ENCODE results near the gene TRPV4.

TRPV4 gene

DNA sequence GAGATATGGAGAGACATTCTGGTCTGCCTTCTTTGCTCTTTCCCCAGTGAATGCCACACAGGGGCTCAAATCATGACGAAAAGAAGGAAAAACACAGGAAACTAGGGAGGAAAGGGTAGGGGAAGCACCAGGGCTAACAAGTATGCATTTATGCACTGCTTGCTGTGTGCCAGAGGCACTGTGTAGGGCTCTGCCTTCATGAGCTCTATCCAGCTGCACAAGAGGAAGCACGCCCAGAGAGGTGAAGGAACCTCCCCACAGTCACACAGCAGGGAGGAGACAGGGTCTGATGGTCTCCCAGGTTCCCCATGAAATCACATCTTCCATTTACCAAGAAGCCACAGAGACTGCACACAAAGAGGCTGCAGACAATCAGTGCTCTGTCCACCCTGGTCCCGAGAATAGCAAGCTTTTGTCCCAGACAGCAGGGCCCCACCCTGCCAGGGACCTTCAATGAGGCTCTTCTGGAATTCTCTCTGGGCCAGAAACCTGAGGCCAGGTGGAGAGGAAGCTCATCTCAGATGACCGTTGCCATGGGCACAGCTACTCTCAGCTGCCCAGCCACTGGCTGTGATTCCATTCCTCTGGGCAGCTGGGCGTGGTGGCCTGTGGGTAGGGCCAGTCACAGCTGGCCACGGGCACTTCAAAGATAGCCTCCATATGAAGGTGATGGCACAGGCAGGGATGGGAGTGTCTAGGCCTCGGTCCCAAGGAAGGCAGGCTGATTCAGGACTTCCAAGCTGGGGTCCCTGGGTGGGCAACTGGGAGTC, 7.3 kb upstream of the TRPV4 start:
- Histone ChIP-seq H2AFZ (ENCODE audit: low read length, unreplicated experiment) (no peak overlapping the region), H3K27ac (ENCODE audit: low read depth, low read length) (no peak overlapping the region), H3K79me2 (ENCODE audit: control insufficient read depth, insufficient read depth, low read length, unreplicated experiment) (no peaks in the 10 kb centered on the region), H3K27me3 (ENCODE audit: insufficient read depth, low read length) (no peaks in the 10 kb centered on the region), H3K4me3 (ENCODE audit: low read depth, low read length) (no peak overlapping the region), H3K4me1 (ENCODE audit: control insufficient read depth, insufficient read depth, low read length, unreplicated experiment) (peaks cover 15% of the 10 kb centered on the region), H3K36me3 (ENCODE audit: insufficient read depth, low read length) (no peaks in the 10 kb centered on the region)

DNA sequence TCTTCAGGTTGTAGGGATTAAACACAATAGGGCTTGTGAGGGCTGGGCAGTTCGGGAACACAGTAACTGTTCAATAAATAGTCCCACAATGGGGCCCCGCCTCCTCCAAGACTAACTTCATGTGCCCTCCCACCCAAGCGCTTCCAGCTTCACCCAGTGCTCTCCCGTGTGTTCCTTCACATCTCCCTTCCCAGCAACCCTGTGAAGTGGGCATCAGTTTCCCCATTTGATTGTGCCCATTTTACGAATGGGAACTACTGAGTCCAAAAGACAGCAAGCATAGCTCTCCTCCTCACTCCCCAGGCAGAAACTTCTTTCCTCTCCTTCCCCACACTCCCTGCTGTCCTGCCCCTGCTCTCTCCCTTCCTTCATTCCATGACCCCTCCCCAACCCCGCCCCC, 6.2 kb upstream of the TRPV4 start:
- H3K4me3 ChIP-seq (ENCODE audit: low read depth, low read length) = no peak overlapping the region
- peaks cover 15% of the 10 kb centered on the region for H3K4me1 ChIP-seq (ENCODE audit: control insufficient read depth, insufficient read depth, low read length, unreplicated experiment)
- H3K27ac ChIP-seq (ENCODE audit: low read depth, low read length) = no peak overlapping the region
- no peaks in the 10 kb centered on the region for H3K36me3 ChIP-seq (ENCODE audit: insufficient read depth, low read length)
- no peak overlapping the region for H2AFZ ChIP-seq (ENCODE audit: low read length, unreplicated experiment)
- no peaks in the 10 kb centered on the region for H3K27me3 ChIP-seq (ENCODE audit: insufficient read depth, low read length)
- no peaks in the 10 kb centered on the region for H3K79me2 ChIP-seq (ENCODE audit: control insufficient read depth, insufficient read depth, low read length, unreplicated experiment)

DNA sequence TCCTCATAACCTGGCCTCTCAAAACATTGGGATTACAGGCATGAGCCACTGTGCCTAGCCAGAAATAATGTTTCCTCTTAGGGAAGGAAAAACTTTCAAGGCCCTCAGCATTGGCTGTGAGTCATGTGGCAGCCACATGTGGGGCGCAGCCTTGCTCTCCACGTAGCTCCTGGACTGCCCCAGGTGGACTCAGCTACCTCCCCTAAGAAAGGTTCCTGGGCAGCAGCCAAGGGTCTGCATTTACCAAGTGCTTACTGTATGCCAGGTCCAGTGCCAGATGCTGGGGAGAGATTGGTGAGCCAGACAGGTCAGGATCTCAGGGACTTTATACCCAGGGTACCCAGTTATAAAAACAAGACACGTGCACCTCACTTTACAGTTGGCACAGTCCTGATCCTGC, 3.7 kb upstream of the TRPV4 start:
- Histone ChIP-seq H3K4me3 (ENCODE audit: low read depth, low read length) (no peak overlapping the region), H3K36me3 (ENCODE audit: insufficient read depth, low read length) (no peaks in the 10 kb centered on the region), H3K27ac (ENCODE audit: low read depth, low read length) (peak overlapping the region; percentile 90; the same call in 1 of the 2 replicates), H3K79me2 (ENCODE audit: control insufficient read depth, insufficient read depth, low read length, unreplicated experiment) (no peaks in the 10 kb centered on the region), H3K4me1 (ENCODE audit: control insufficient read depth, insufficient read depth, low read length, unreplicated experiment) (peaks cover 15% of the 10 kb centered on the region), H3K27me3 (ENCODE audit: insufficient read depth, low read length) (peaks cover 15% of the 10 kb centered on the region), H2AFZ (ENCODE audit: low read length, unreplicated experiment) (no peak overlapping the region)

DNA sequence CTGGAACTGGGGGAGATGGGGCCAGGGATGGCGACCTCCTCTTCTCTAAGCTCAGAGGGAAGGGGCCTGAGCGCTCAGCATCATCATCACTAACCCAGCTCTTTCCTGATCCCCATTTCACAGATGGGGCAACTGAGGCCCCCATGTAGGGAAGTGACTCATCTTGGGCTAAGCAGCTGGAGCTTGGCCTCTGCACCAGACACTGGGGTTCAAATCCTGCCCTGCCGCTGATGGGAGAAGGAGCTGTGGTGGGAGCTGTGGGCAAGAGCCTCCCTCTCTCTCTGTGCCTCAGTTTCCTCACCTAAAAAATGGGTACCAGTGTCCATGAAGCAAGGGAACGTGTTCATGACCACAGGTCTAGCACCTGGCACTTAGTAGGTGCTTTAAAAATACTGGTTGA, 2.6 kb upstream of the TRPV4 start:
- Histone ChIP-seq H3K27ac (ENCODE audit: low read depth, low read length) (no peak overlapping the region), H3K27me3 (ENCODE audit: insufficient read depth, low read length) (peaks cover 18% of the 10 kb centered on the region), H3K36me3 (ENCODE audit: insufficient read depth, low read length) (no peaks in the 10 kb centered on the region), H3K4me1 (ENCODE audit: control insufficient read depth, insufficient read depth, low read length, unreplicated experiment) (peaks cover 15% of the 10 kb centered on the region), H2AFZ (ENCODE audit: low read length, unreplicated experiment) (no peak overlapping the region), H3K79me2 (ENCODE audit: control insufficient read depth, insufficient read depth, low read length, unreplicated experiment) (no peaks in the 10 kb centered on the region), H3K4me3 (ENCODE audit: low read depth, low read length) (no peak overlapping the region)

DNA sequence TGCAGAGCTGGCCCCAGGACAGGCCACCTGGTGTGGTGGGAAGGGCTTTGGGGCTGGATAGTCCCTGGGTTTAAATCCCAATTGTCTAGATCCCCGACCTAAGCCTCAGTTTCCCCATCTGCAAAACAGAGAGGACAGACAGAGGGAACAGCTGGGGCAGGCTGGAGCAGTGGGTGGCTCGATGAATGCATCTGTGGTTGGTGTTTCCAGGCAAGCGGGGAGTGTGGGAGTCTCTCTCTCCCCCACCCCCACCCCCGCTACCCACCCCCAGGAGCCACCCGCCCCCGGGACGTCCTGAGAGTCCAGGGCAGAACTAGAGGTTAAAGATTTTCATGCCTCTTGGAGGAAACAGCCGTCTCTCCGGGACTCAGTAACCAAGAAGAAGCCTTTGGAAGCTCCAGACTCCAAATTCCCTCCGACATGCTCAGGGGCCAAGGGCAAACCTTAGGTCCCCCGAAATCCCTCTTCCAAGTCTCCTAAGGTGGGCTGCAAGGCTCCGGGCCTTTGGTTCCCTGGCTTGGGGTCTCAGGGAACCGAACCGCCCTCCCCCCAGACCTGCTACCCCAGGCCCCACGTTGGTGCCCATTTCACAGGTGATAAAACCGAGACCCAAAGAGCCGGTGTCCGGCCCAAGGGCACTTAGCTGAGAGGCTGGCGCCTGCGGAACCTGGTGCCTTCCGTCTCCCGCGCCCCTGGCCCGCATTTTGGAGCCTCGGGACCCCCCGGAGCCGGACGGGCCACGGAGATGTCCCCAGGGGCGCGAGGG, 474 bp downstream of the TRPV4 start:
- Histone ChIP-seq H3K4me3 (ENCODE audit: low read depth, low read length) (peak overlapping the region; percentile 76), H3K79me2 (ENCODE audit: control insufficient read depth, insufficient read depth, low read length, unreplicated experiment) (no peaks in the 10 kb centered on the region), H3K36me3 (ENCODE audit: insufficient read depth, low read length) (no peaks in the 10 kb centered on the region), H3K27ac (ENCODE audit: low read depth, low read length) (no peak overlapping the region), H3K27me3 (ENCODE audit: insufficient read depth, low read length) (peaks cover 18% of the 10 kb centered on the region), H3K4me1 (ENCODE audit: control insufficient read depth, insufficient read depth, low read length, unreplicated experiment) (peaks cover 8% of the 10 kb centered on the region), H2AFZ (ENCODE audit: low read length, unreplicated experiment) (no peak overlapping the region)

DNA sequence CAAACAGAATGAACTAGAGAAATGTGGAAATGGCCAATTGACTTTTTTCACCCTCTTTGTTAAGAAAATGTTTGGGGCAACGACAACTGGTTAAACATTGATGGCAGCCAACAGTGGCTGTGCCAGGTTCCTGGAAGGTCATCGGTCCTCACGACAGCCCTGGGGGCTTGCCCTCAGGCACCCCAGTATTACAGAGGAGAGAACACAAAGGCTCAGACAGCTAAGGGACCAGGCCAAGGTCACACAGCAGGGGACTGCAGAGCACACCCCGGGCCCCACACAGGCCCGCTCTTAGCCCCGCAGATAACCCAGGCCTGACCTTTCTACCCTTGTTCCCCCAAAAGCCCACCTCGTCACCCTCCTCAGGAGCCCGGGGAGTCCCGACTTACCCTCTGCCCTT, 1.3 kb downstream of the TRPV4 start:
- H3K4me3 ChIP-seq (ENCODE audit: low read depth, low read length) = no peak overlapping the region
- H3K36me3 ChIP-seq (ENCODE audit: insufficient read depth, low read length) = no peaks in the 10 kb centered on the region
- H3K79me2 ChIP-seq (ENCODE audit: control insufficient read depth, insufficient read depth, low read length, unreplicated experiment) = no peaks in the 10 kb centered on the region
- peaks cover 18% of the 10 kb centered on the region for H3K27me3 ChIP-seq (ENCODE audit: insufficient read depth, low read length)
- no peak overlapping the region for H2AFZ ChIP-seq (ENCODE audit: low read length, unreplicated experiment)
- peaks cover under 1% of the 10 kb centered on the region for H3K4me1 ChIP-seq (ENCODE audit: control insufficient read depth, insufficient read depth, low read length, unreplicated experiment)
- no peak overlapping the region for H3K27ac ChIP-seq (ENCODE audit: low read depth, low read length)

DNA sequence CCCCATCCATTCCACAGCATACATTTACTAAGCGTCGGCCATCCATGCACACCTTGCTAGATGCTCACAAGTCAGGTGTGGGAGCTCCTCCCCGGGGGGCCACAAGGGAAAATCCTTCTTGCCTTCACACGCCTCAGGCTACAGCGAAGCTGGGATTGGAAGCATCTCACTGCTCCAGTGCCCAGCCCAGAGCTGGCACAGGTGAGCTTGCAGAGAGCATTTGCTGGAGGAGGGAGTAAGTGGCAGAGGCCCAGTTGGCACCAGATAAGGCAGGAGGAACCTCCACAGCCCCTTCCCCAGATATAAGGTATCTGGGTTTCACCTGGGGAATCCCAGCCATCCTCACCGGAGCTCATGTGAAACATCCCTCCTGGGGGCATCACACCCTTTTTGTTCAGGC, 1.8 kb downstream of the TRPV4 start:
- Histone ChIP-seq H3K27me3 (ENCODE audit: insufficient read depth, low read length) (peaks cover 18% of the 10 kb centered on the region), H3K4me1 (ENCODE audit: control insufficient read depth, insufficient read depth, low read length, unreplicated experiment) (no peaks in the 10 kb centered on the region), H3K27ac (ENCODE audit: low read depth, low read length) (no peak overlapping the region), H2AFZ (ENCODE audit: low read length, unreplicated experiment) (no peak overlapping the region), H3K4me3 (ENCODE audit: low read depth, low read length) (no peak overlapping the region), H3K36me3 (ENCODE audit: insufficient read depth, low read length) (no peaks in the 10 kb centered on the region), H3K79me2 (ENCODE audit: control insufficient read depth, insufficient read depth, low read length, unreplicated experiment) (no peaks in the 10 kb centered on the region)

DNA sequence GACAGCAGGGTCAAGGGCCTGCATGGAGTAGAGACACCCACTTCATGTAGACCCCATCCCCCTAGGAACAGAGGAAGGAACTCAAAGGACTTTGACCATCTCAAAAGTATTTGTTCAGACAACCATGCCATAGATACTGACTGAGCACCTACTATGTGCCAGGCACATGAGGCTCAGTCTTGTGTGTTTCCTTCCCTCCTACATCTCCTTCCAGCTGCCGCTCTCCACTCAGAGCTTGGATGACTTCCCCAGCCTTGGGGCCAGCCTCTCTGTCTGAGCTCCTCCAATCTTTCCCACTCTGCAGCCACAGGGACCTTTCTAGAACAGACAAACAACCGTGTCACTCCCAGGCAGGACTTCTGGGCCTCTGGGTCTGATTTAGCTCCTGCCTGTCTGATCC, 2.5 kb downstream of the TRPV4 start:
- no peak overlapping the region for H3K27ac ChIP-seq (ENCODE audit: low read depth, low read length)
- H3K4me3 ChIP-seq (ENCODE audit: low read depth, low read length) = no peak overlapping the region
- peaks cover 18% of the 10 kb centered on the region for H3K27me3 ChIP-seq (ENCODE audit: insufficient read depth, low read length)
- H3K4me1 ChIP-seq (ENCODE audit: control insufficient read depth, insufficient read depth, low read length, unreplicated experiment) = no peaks in the 10 kb centered on the region
- no peaks in the 10 kb centered on the region for H3K36me3 ChIP-seq (ENCODE audit: insufficient read depth, low read length)
- H2AFZ ChIP-seq (ENCODE audit: low read length, unreplicated experiment) = no peak overlapping the region
- no peaks in the 10 kb centered on the region for H3K79me2 ChIP-seq (ENCODE audit: control insufficient read depth, insufficient read depth, low read length, unreplicated experiment)

DNA sequence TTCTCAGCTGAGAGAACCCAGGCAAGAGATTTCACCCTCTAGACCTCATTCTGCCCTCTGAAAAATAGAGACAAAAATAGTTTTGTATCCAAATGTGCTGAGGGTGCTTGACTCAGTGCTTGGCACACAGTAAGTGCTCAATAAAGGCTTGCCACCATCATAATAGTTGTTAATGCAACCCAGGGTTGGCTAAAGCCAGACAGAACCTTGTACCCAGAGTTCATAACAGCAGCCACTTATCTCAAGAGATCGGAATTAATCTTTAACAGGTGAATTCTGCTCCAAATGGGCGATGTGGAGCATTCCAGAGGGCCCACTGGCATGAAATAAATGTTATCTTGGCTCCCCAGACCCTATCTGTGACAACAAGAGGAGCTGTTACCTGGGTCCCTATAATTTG, 2.9 kb downstream of the TRPV4 start:
- H2AFZ ChIP-seq (ENCODE audit: low read length, unreplicated experiment) = no peak overlapping the region
- no peak overlapping the region for H3K4me3 ChIP-seq (ENCODE audit: low read depth, low read length)
- no peaks in the 10 kb centered on the region for H3K4me1 ChIP-seq (ENCODE audit: control insufficient read depth, insufficient read depth, low read length, unreplicated experiment)
- H3K36me3 ChIP-seq (ENCODE audit: insufficient read depth, low read length) = no peaks in the 10 kb centered on the region
- no peaks in the 10 kb centered on the region for H3K79me2 ChIP-seq (ENCODE audit: control insufficient read depth, insufficient read depth, low read length, unreplicated experiment)
- H3K27ac ChIP-seq (ENCODE audit: low read depth, low read length) = no peak overlapping the region
- peaks cover 18% of the 10 kb centered on the region for H3K27me3 ChIP-seq (ENCODE audit: insufficient read depth, low read length)

DNA sequence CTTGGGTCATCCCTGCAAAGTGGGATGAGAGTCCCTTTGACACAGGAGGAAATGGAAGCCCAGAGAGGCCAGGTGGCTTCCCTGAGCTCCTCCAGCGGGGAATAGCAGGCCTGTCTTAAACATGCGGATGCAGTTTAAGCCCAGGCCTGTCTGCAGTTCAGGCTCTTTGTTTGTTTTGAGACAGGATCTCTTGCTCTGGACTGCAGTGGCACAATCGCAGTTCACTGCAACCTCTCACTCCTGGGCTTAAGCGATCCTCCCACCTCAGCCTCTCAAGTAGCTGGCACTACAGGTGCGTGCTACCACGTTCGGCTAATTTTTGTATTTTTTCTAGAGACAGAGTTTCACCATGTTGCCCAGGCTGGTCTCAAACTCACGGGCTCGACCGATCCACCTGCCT, 3.5 kb downstream of the TRPV4 start:
- H3K27ac ChIP-seq (ENCODE audit: low read depth, low read length) = no peak overlapping the region
- H3K27me3 ChIP-seq (ENCODE audit: insufficient read depth, low read length) = peaks cover 18% of the 10 kb centered on the region
- no peaks in the 10 kb centered on the region for H3K79me2 ChIP-seq (ENCODE audit: control insufficient read depth, insufficient read depth, low read length, unreplicated experiment)

More for the DNA sequence above, 3.5 kb downstream of the TRPV4 start:
- no peak overlapping the region for H2AFZ ChIP-seq (ENCODE audit: low read length, unreplicated experiment)
- H3K4me3 ChIP-seq (ENCODE audit: low read depth, low read length) = no peak overlapping the region
- H3K4me1 ChIP-seq (ENCODE audit: control insufficient read depth, insufficient read depth, low read length, unreplicated experiment) = no peaks in the 10 kb centered on the region
- H3K36me3 ChIP-seq (ENCODE audit: insufficient read depth, low read length) = no peaks in the 10 kb centered on the region
